GM18511 (cell line): ENCODE measurements around the gene FIGN.

Experiments
- ATAC-seq: cut with Tn5 transposase; IDR thresholded peaks from one replicate; pipeline ENCODE4 v1.9.1; 2021; ENCODE audit warnings: mild to moderate bottlenecking, moderate library complexity; ENCODE audit not compliant: unreplicated experiment

FIGN gene

GRCh38 chr2:163571423-163572102 lies 164.2 kb downstream of the FIGN start:
- no peak for ATAC-seq

- ATAC-seq: no peak
These were observed 165.4 kb downstream of the FIGN start for GRCh38 chr2:163570391-163570790.

GRCh38 chr2:163565192-163565591 lies 170.6 kb downstream of the FIGN start:
- no peak for ATAC-seq

- no peak for ATAC-seq
These were observed 171.6 kb downstream of the FIGN start for GRCh38 chr2:163564236-163564635.

DNA sequence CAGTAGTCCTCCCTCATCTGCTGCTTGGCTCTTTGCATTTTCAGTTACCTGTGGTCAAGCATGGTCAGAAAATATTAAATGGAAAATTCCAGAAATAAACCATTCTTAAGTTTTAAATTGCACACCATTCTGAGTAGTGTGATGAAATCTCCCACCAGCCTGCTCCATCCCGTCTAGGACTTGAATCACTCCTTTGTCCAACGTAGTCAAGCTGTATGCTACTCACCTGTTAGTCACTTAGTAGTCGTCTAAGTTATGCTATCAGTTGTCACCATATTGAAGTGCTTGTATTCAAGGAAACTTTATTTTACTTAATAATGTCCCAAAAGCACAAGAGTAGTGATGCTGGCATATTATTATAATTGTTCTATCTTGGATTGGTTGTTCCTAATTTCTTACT lies 172.5 kb downstream of the FIGN start:
- no peak for ATAC-seq

GRCh38 chr2:163558251-163559021 lies 177.4 kb downstream of the FIGN start:
- ATAC-seq: no peak

- no peak for ATAC-seq
These were observed 179.3 kb downstream of the FIGN start for GRCh38 chr2:163556511-163556910.

DNA sequence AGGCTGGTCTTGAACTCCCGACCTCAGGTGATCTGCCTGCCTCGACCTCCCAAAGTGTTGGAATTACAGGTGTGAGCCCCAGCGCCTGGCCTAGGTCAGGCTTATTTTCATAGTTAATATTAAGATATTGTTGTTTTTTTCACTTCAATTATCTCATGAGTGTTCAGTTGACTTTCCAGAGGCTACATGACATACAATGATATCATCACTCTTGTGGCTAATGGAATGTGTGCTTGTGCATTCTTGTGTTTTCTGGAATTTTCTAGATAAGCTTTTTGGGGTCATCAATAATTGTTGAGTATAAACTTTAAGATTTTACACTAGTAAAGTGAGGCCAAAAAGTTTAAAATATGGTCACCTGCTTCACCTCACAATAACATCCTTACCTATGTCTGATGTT lies 180.9 kb downstream of the FIGN start:
- no peak for ATAC-seq

GRCh38 chr2:163553601-163554000 lies 182.2 kb downstream of the FIGN start:
- ATAC-seq: no peak

- no peak for ATAC-seq
These were observed 183.1 kb downstream of the FIGN start for GRCh38 chr2:163552758-163553157.

DNA sequence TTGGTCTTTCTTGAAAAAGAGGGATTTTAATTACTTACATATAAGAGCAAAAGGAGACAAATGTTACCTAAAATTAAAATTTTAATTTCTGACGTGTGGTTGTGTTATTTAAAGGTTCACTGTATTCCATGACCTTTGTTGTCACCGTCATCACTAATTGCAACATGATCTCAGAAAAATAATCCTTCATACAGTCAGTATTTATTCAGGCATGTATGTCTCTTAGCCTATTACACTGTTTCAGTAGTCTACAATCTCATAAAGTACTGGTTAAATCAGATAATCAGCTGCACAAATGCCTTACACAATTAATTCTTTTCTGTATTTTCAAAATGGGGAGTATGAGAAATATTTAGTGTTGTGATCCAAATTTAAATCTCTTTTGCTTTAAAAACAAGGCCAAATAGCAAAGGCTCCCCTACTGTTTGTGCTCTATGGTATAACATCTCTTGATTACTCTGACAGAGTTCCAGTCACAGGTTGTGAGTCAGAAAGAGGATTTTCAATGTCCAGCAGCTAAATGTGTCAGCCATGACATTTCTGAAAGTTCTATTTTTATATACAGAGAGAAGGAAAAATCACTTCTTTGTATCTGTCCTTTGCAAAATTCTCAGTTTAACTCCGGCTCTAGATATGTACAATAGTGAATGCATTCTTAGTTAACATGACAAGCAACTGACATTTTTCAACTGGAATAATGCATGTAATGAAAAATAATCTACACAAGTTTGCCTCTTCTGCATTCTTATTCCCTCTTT lies 184.0 kb downstream of the FIGN start:
- ATAC-seq: no peak

DNA sequence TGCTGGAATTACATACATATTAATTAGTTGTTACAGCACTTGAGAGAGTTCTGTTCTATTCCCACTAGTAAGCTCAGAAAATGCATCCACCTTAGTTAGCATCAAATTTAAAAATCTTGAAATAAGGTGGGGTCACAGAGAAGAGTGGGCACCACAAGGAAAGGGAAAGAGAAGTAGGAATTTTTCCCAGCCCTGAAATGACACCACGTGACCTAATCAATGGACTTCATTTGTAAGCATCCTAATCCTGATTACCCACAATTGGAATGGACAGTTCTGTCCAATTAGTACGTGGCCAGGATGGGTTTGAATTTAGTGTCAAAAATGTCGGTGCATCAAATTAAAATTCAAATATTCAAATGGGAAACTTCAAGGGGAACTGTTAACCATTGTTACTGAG lies 186.8 kb downstream of the FIGN start:
- ATAC-seq: no peak
